A549 (cell line): ENCODE results near the gene CABP7. TPM values are rescaled to one million over a fixed set of nuclear protein-coding genes. Genes with fewer than 3 reads are reported as not detected.

Experiments
- ATAC-seq, 2 experiments: fragments of 200-7000 bp in 1 of 2; fragments of >200 bp in 1 of 2; cut with Nextera tagmentation in 1 of 2; cut with Tn5 transposase in 1 of 2; 3 replicates each; pipeline versions ENCODE4 v1.8.0 to v1.9.1; 2018 to 2020; ENCODE audit warnings: mild to moderate bottlenecking in 1 of 2, moderate library complexity in 1 of 2
- CTCF ChIA-PET: fragments of 300-600 bp; sonication (Branson Sonifier 250); formaldehyde crosslinking; extraction: SDS; loops from one replicate; lab custom pipeline; 2021; ENCODE audit warnings: antibody characterized with exemption, inconsistent platforms; lab: Yijun Ruan, JAX
- POLR2A ChIA-PET: fragments of 350-600 bp; formaldehyde crosslinking; extraction: SDS; loops from one replicate; lab custom pipeline; 2021; ENCODE audit warnings: antibody characterized with exemption, inconsistent platforms; lab: Yijun Ruan, JAX
- DNase-seq, 2 experiments: peaks; one replicate each; pipeline versions ENCODE4 v3.0.0 to v3.0.0-alpha.2; 2011 to 2016; ENCODE audit warnings: low read depth in 1 of 2, low spot score in 1 of 2
- FAIRE-seq: peaks from 2 replicates; lab custom pipeline; 2011; peaks lifted over from hg19 to GRCh38; lab: Jason Lieb, UNC
- H3K27ac ChIP-seq, 2 experiments: fragments of >200 bp; sonication (Bioruptor Twin); formaldehyde crosslinking; 3 replicates each; pipeline ENCODE4 v1.5.1; 2016 to 2017
- H3K4me1 ChIP-seq: fragments of >200 bp; sonication (Bioruptor Twin); formaldehyde crosslinking; 3 replicates; pipeline ENCODE4 v1.6.1; 2016
- H3K4me2 ChIP-seq: fragments of >200 bp; sonication (Bioruptor Twin); formaldehyde crosslinking; 3 replicates; pipeline ENCODE4 v1.6.1; 2016
- H3K4me3 ChIP-seq: fragments of >200 bp; sonication (Bioruptor Twin); formaldehyde crosslinking; 3 replicates; pipeline ENCODE4 v1.5.1; 2016
- H3K9me3 ChIP-seq: fragments of >200 bp; sonication (Bioruptor Twin); formaldehyde crosslinking; 3 replicates; pipeline ENCODE4 v1.6.1; 2016
- ATOH8 ChIP-seq: fragments of 250-450 bp; sonication (Bioruptor Pico); IDR thresholded peaks from 2 replicates; pipeline ENCODE4 v1.5.0; 2020; ENCODE audit warnings: low read depth, mild to moderate bottlenecking, moderate library complexity
- BHLHE40 ChIP-seq: IDR thresholded peaks from 2 replicates; pipeline ENCODE4 v1.6.1; 2012; ENCODE audit warnings: low read depth, low read length, inconsistent platforms
- ELK1 ChIP-seq: fragments of 150-350 bp; IDR thresholded peaks from 2 replicates; pipeline ENCODE4 v1.6.1; 2014; ENCODE audit warnings: low read depth, mild to moderate bottlenecking, low read length
- HDAC2 ChIP-seq: fragments of 200-600 bp; sonication (generic); IDR thresholded peaks from 2 replicates; pipeline ENCODE4 v1.6.1; 2016
- HEYL ChIP-seq: fragments of 250-450 bp; sonication (Bioruptor Pico); IDR thresholded peaks from 2 replicates; pipeline ENCODE4 v1.8.0; 2021; ENCODE audit warnings: mild to moderate bottlenecking, moderate library complexity
- JUN ChIP-seq, 2 experiments: fragments of >200 bp; sonication (Bioruptor Twin); formaldehyde crosslinking; IDR thresholded peaks; 2 replicates in 1 of 2; 3 replicates in 1 of 2; pipeline ENCODE4 v1.6.1; 2016 to 2017
- KDM1A ChIP-seq: fragments of 200-600 bp; sonication (generic); IDR thresholded peaks from 2 replicates; pipeline ENCODE4 v1.6.1; 2016; ENCODE audit warnings: low read depth, mild to moderate bottlenecking
- MAFK ChIP-seq: fragments of 450-650 bp; IDR thresholded peaks from 2 replicates; pipeline ENCODE4 v1.6.1; 2014; ENCODE audit not compliant: partially characterized antibody
- MAX ChIP-seq: IDR thresholded peaks from 2 replicates; pipeline ENCODE4 v1.6.1; 2012
- MAZ ChIP-seq: fragments of 150-350 bp; IDR thresholded peaks from 2 replicates; pipeline ENCODE4 v1.6.1; 2014; ENCODE audit warnings: antibody characterized with exemption, low read depth, low read length, borderline replicate concordance
- NR3C1 ChIP-seq: fragments of >200 bp; sonication (Bioruptor Twin); formaldehyde crosslinking; IDR thresholded peaks from 3 replicates; pipeline ENCODE4 v1.6.1; 2017
- REST ChIP-seq: fragments of 200-600 bp; sonication (generic); IDR thresholded peaks from 2 replicates; pipeline ENCODE4 v1.6.1; 2016; ENCODE audit warnings: antibody characterized with exemption, mild to moderate bottlenecking, moderate library complexity
- RNF2 ChIP-seq: fragments of 200-600 bp; sonication (generic); IDR thresholded peaks from 2 replicates; pipeline ENCODE4 v1.6.1; 2016; ENCODE audit warnings: low read depth, mild to moderate bottlenecking, antibody characterized with exemption, moderate library complexity, borderline replicate concordance
- ZC3H11A ChIP-seq: fragments of 450-650 bp; IDR thresholded peaks from 2 replicates; pipeline ENCODE4 v1.6.1; 2014; ENCODE audit warnings: antibody characterized with exemption, mild to moderate bottlenecking
- ZSCAN20 ChIP-seq: fragments of 250-450 bp; sonication (Bioruptor Pico); IDR thresholded peaks from 2 replicates; pipeline ENCODE4 v1.8.0; 2022; ENCODE audit warnings: mild to moderate bottlenecking, moderate library complexity
- WGBS: methylation state at CpG from one replicate; pipeline ENCODE4 v1.1.6; 2017; ENCODE audit errors: missing lambda C conversion rate; 5-methylcytosine and 5-hydroxymethylcytosine counted together
- polyA plus RNA-seq, 4 experiments: library from polyadenylated mRNA; depleted of rRNA in 3 of 4; stranded (reverse); fragments of >200 nt; fragmentation: RNase III in 1 of 4; extraction: RNeasy Plus Mini Kit Qiagen cat#74134 plus additional on column Dnase treatment in 1 of 4; gene quantifications; 2 replicates in 3 of 4; 3 replicates in 1 of 4; pipeline ENCODE4 v1.2.3, GENCODE V29; 2011 to 2017

Gene CABP7
- polyA plus RNA-seq, 2 of the 4 experiments (the other 2 are of a cell fraction), result 0.05 to 0.15 TPM

- TF ChIP-seq REST (no peak), JUN (IDR thresholded peaks at IDR 0.05) (no peak)
Measured at GRCh38 chr22:29679316-29679715, 40.5 kb upstream of the CABP7 start (continued).

GRCh38 chr22:29683536-29683935 lies 36.3 kb upstream of the CABP7 start:
- H3K27ac ChIP-seq, result no peak overlapping the region
- H3K9me3 ChIP-seq, result no peaks in the 10 kb centered on the region
- WGBS, result 97% methylated on average over 4 of the region's 4 CpGs
- no peaks in the 10 kb centered on the region for H3K4me1 ChIP-seq
- POLR2A ChIA-PET, result no interaction called here
- FAIRE-seq (no peak), ATAC-seq (no peak), DNase-seq (no peak)
- no peak for TF ChIP-seq MAX
- TF ChIP-seq HEYL, result no peak
- H3K4me2 ChIP-seq, result no peak overlapping the region
- H3K4me3 ChIP-seq, result no peak overlapping the region
- CTCF ChIA-PET, result interaction anchor here (2.2 to 2.6 kb wide), 2 partner anchors 10 to 405 kb away, joined by 5 to 7 read pairs; no protein-coding TSS in a partner anchor

DNA sequence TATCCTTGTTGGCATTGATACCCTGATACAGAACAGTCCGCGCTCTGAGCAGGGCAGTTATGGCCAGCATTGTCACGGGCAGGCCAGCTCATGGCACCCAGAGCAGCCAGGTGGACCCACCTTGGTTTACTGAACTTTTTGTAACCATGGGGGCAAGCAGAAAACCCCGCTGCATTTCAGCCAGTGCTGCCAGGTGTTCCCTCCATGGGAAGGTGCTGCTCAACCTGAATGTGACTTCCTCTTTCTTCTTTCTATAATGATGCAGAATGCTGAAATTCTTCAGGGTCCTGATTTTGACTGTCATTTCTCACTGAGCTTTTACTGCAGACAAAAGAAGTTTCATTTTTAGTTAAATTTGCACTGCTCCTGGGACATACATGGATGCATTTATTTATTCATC lies 35.6 kb upstream of the CABP7 start:
- TF ChIP-seq REST, result no peak
- no peak for TF ChIP-seq HDAC2
- no peak for TF ChIP-seq ATOH8 (CRISPR knock-in tag)
- TF ChIP-seq MAZ, result no peak
- TF ChIP-seq BHLHE40, result no peak
- no peak for TF ChIP-seq RNF2
- ChIA-PET POLR2A (no interaction called here), CTCF (interaction anchor here (0.9 to 2.6 kb wide), 3 partner anchors 10 to 404 kb away, joined by 3 to 7 read pairs (median 5); no protein-coding TSS in a partner anchor)
- Histone ChIP-seq H3K9me3 (no peaks in the 10 kb centered on the region), H3K4me3 (no peak overlapping the region), H3K4me2 (no peak overlapping the region), H3K27ac (no peak overlapping the region), H3K4me1 (no peaks in the 10 kb centered on the region)
- ATAC-seq (no peak), DNase-seq (no peak), FAIRE-seq (no peak)
- 95% methylated on average over 4 of the region's 4 CpGs for WGBS

DNA sequence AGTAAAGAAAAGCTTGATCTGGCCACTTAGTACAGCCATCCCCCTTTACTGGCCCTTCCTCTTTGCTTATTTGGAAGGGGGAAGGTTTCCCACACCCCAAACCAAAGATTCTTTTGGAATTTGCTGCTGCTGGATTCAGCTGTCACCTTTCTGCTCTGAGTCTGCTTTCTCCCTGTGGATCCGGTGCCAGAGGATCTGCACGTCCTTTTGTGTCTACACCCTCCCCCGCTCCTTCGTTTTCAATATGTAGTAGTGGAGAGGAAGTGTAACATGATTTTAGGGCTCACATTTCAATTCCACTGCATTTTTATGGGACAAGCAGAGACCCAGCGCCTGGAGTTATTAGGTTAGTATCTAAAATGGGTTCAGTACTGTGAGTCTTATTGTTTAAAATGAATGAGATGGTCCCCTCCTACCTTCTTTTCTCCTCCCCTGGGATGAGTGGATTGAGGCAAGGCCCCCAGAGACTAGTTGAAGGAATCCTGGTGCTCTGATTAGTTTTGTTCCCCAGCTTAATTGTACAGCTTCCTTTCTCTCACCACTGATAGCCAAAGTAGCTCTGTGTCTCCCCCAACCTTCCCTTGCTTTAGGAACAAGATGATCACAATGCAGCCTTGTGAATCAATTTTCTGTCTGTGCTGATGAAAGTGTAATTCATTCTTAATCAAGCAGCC lies 30.5 kb upstream of the CABP7 start:
- ATAC-seq (peak in 1 of 2 experiments; percentile 22; a peak in 1 of 6 replicates), DNase-seq (no peak), FAIRE-seq (no peak)
- CTCF ChIA-PET, result interaction anchor here (0.7 to 3.8 kb wide), 20 partner anchors 8 to 458 kb away, joined by 3 to 17 read pairs (median 4); no protein-coding TSS in a partner anchor
- H3K4me1 ChIP-seq, result no peaks in the 10 kb centered on the region
- H3K9me3 ChIP-seq, result no peaks in the 10 kb centered on the region
- H3K27ac ChIP-seq, result no peak overlapping the region
- POLR2A ChIA-PET, result no interaction called here
- WGBS, result 89% methylated on average over 5 of the region's 5 CpGs
- H3K4me2 ChIP-seq, result no peak overlapping the region
- TF ChIP-seq RNF2 (no peak), MAFK (no peak), ZSCAN20 (CRISPR knock-in tag) (no peak), MAZ (no peak), BHLHE40 (no peak), ELK1 (no peak), KDM1A (no peak), NR3C1 (no peak), ZC3H11A (no peak)
- H3K4me3 ChIP-seq, result no peak overlapping the region
